D341Med (cell line): ENCODE measurements around the gene DOCK8.

ENCODE experiments used
- DNase-seq: peaks from one replicate; pipeline ENCODE4 v3.0.0; 2012; ENCODE audit warnings: low spot score

The DOCK8 gene

DNA sequence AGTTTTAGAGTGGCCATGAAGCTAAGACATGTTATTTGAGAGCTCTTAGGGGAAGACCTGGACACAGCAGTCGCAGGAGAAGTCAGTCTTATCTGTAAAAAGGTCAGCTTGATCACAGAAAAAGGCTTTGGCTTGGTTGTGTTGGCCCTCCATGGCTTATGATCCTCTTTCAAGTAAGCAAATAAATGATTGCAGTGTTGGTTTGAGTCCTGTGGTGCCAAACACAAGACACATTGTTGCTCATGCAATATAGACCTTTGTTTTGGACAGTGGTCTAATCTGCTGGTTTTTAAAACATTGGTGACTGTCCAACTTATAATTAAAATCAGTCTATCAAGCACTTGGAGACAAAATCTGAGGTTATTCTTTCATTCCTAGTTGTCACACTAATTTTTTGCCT is 54.0 kb downstream of the DOCK8 start:
- DNase-seq: no peak

- no peak for DNase-seq
Observed at GRCh38 chr9:269081-269711, 54.5 kb downstream of the DOCK8 start.

- no peak for DNase-seq
Observed at GRCh38 chr9:270657-271237, 56.1 kb downstream of the DOCK8 start.

DNA sequence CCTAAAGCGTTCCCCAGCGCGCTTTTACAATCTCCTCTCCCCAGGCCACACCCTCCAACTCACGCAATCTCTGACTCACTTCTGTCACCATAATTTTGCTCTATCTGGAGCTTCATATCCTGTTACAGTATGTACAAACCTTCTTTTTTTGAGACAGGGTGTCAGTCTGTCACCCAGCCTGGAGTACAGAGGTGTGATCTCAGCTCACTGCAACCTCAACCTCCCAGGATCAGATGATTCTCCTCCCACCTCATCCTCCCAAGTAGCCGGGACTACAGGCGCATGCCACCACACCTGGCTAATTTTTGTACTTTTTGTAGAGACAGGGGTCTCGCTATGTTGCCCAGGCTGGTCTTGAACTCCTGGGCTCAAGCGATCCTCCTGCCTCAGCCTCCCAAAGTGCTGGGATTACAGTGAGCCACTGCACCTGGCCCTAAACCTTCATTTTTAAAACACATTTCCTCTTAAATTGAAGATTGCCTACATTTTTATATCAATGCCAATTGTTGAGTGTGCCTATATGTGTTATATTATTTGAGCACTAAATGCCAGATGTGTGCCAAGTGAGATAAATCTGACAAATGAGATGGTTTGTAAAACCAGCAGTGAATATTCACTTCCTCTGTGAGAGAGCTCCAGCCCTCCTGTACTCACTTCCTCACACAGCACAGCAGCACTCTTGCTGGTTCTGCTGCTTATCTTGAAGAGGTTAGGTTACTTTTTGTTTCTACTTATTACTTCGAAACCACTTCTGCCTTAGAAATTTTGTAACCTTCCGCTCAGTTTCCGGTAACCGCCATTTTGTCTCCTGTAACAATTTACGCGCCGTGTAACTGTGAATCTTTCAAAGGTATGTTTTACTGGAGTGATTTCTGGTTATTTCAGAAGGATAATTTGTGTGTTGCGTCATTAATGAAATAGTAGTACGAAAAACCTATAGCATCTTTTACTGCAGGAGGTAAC is 57.9 kb downstream of the DOCK8 start:
- DNase-seq: no peak

DNA sequence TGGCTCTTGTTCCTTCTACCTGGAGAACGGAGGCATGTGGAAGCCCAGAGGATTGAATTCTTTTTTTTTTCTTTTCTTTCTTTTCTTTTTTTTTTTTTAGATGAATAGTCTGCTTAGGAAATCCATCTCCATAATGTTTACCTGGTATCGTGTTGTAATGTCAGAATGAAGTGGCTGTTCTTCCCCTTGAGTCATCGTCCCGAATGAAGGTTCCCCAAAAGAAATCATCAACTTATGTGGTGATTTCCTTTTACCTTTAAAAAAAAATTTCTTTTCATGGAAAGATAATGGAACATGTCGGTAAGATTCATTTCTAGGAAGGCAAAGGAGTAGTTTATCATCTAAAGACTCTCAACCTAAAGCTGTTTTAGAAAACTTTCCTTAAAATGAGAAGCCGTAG is 59.7 kb downstream of the DOCK8 start:
- DNase-seq: no peak

GRCh38 chr9:277601-278295 is 63.1 kb downstream of the DOCK8 start:
- no peak for DNase-seq

GRCh38 chr9:278651-279050 is 64.0 kb downstream of the DOCK8 start:
- DNase-seq: no peak

GRCh38 chr9:279674-280073 is 65.0 kb downstream of the DOCK8 start:
- DNase-seq: no peak

DNA sequence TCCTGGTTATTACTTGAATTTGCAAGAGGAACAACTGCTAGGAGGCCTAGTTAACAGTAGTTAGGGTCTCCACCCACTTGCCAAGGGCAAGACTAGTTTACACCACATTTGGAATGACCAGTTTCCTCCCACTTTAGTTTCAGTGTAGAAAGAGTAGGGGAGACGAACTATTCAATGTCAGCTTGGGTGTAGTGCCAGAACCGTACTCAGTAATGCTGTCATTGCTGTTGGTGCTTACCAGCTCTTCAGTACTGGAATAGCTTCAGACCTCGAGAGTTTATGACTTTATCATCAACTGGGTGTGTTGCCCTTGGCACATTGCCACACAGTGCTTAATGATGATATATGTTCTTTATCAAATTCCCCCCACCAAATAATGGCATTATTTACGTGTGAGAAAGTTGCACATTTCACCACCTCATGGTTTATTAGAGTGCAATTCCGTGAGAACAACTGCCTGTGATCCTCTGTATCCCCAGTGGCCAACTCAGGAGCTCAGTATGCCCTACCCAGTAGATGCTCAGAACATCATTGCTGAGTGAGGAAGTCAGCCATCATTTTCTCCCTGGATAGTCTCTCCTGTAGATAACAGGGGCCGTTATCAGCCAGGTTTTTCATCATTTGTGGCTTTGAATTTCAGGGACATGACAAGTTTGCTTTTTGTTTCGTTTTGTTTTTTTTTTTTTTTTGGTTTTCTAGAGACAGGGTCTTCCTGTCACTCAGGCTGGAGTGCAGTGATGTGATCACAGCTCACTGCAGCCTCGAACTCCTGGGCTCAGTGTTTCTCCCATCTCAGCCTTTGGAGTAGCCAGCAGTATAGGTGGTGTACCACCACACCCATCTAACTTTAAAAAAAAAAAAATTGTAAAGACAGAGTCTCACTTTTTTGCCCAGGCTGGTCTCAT is 67.3 kb downstream of the DOCK8 start:
- DNase-seq: no peak

- no peak for DNase-seq
Observed at GRCh38 chr9:286071-286740, 71.5 kb downstream of the DOCK8 start.

DNA sequence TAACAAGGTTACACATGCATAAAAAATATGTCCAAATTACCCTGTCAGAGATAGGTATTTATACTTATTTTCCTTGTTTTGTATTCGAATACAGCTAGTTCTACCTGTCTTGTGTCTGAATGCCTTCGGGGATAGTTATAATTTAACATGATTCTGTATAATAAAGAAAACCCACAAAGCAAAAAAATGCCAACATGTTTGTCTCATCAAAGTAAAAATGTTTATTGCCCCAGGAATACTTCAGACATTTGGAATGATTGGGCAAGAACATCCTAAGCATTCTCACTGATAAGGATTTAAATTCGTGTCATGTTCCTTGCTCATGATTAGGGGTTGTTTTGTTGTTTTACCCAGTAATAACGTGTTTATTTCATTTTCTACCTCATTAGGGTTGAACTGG is 74.5 kb downstream of the DOCK8 start:
- no peak for DNase-seq

- DNase-seq: no peak
Observed at GRCh38 chr9:292915-293314, 78.2 kb downstream of the DOCK8 start.

DNA sequence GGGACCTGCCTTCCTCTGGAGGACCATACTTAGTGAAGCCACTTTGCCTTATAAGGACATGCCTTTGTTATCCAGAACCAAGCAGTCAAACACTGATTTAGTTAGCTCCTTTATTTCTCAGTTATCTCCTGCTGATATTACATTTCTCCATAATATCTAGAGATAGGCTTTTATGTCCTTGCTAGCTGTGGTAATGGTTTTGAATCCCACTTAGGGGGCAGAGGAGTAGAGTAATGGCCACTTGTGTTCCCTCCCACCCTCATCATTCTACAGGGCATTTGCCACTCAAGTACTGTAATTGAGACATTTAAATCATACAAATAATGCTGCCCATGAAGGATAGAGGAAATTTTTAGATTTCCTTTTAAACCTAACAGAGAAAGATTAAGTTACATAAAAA is 80.9 kb downstream of the DOCK8 start:
- no peak for DNase-seq

GRCh38 chr9:296411-296810 is 81.7 kb downstream of the DOCK8 start:
- no peak for DNase-seq

DNA sequence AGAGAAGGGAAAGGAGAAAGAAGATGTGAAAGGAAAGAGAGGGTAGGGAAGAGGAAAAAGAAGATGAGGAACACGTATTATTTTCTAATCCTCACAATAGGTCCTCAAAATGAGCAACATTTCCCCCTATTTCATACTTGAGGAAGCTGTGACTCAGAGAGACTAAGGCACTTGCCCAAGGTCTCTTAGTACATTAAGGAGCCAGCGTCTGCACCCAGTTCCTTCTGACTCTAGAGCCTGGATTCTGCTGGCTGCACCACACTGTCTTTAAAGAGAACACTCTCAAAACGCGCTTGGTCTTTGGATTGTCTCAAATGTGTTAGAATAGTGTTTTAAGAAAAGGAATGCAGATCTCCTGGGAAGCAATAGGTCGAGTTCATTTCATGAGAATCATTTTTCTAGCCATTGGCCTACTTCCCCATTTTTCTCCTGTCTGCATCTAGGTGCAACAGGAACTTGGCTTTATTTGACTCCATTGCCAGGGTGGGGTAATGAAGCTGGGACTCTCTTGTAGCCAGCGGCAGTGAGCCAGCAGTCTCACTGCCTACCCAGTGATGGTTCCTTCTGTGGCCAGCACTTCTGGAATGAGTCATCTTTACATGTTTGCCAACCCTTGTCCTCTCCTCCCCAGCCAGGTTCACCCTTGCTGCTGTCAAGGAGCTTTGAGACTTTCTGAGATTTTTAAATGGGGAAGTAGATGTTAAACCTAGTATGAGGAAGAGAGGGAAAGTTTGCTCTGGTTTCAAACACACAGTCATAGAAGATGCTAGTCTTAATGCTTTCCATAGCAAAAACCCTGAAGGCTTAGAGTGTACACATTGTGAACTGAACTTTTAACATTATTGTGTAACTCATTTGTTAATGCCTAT is 82.7 kb downstream of the DOCK8 start:
- DNase-seq: no peak

GRCh38 chr9:303502-303901 is 88.8 kb downstream of the DOCK8 start:
- no peak for DNase-seq

GRCh38 chr9:304106-304505 is 89.4 kb downstream of the DOCK8 start:
- no peak for DNase-seq

DNA sequence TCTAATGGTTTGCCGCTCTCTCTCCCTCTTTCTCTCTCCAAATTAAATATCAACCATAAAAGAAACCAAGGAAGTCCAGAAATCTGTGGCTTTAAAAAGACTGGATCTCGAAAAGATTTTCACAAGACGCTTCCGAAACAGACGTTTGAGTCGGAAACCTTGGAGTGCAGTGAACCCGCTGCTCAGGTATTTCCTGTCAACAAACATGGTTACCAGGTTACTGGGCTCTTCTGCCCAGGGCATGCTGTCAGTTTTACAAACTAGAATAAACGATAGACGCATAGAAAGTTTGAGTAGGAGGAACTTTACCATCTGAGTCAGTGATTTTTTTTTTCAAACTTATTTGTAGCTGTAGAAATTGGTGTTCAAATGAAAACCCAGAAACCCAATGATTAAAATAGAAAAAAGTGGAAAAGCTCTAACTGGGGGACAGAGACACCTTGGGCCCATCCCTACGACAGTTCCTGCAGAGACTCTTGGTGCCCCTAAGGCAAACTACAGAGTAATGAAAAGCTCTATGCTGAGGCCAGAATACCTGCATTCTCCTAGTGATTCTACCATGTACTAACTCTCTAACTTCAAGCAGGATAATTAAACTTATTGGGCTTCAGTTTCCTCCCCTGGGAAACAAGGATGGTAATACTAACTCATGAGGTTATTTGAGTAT is 90.0 kb downstream of the DOCK8 start:
- DNase-seq: no peak

- peak; percentile 37 for DNase-seq
Observed at GRCh38 chr9:306907-307306, 92.2 kb downstream of the DOCK8 start.
